PC-3 (cell line): Measurements from ENCODE around the gene SERINC1. TPM values are rescaled to one million over a fixed set of nuclear protein-coding genes. Genes with fewer than 3 reads are reported as not detected.

Experiments used
- ATAC-seq: fragments of 200-7000 bp; cut with Tn5 transposase; 2 replicates; pipeline ENCODE4 v1.9.1; 2020; ENCODE audit warnings: mild to moderate bottlenecking, moderate library complexity
- BruUV-seq: library from RNA; stranded (reverse); fragments of 400-500 nt; replicated peaks from 2 replicates; lab custom pipeline; 2021; lab: Mats Ljungman, UMichigan
- CTCF ChIA-PET: fragments of 300-600 bp; sonication (Branson Sonifier 250); formaldehyde crosslinking; loops from one replicate; lab custom pipeline; 2022; ENCODE audit warnings: antibody characterized with exemption; lab: Charles Lee
- POLR2A ChIA-PET: fragments of 300-600 bp; sonication (Branson Sonifier 250); formaldehyde crosslinking; loops from one replicate; lab custom pipeline; 2022; ENCODE audit warnings: antibody characterized with exemption; ENCODE audit not compliant: unreplicated experiment; lab: Charles Lee
- DNase-seq: peaks from one replicate; pipeline ENCODE4 v3.0.0-alpha.2; 2015
- H2AFZ ChIP-seq: fragments of 300-600 bp; sonication (generic); 2 replicates; pipeline ENCODE4 v1.6.0; 2016; ENCODE audit warnings: antibody characterized with exemption, low read length
- H3F3A ChIP-seq: fragments of 300-600 bp; sonication (generic); one replicate; pipeline ENCODE4 v1.6.0; 2017; ENCODE audit warnings: antibody characterized with exemption, low read length, control low read depth, mild to moderate bottlenecking; ENCODE audit not compliant: unreplicated experiment
- H3K27ac ChIP-seq: fragments of 300-600 bp; sonication (generic); 2 replicates; pipeline ENCODE4 v1.5.1; 2016; ENCODE audit warnings: mild to moderate bottlenecking, low read length
- H3K27me3 ChIP-seq: fragments of 300-600 bp; sonication (generic); 2 replicates; pipeline ENCODE4 v1.6.1; 2016; ENCODE audit warnings: low read length, mixed read lengths
- H3K36me3 ChIP-seq: fragments of 300-600 bp; sonication (generic); 2 replicates; pipeline ENCODE4 v1.6.1; 2016; ENCODE audit warnings: low read depth, mixed run types, low read length, mixed read lengths
- H3K4me1 ChIP-seq: fragments of 300-600 bp; sonication (generic); 2 replicates; pipeline ENCODE4 v1.5.1; 2016; ENCODE audit warnings: low read length; ENCODE audit not compliant: insufficient read depth
- H3K4me2 ChIP-seq: fragments of 300-600 bp; sonication (generic); 2 replicates; pipeline ENCODE4 v1.6.0; 2016; ENCODE audit warnings: low read length
- H3K4me3 ChIP-seq: fragments of 300-600 bp; sonication (generic); 2 replicates; pipeline ENCODE4 v1.5.1; 2016; ENCODE audit warnings: mild to moderate bottlenecking, low read length, mixed read lengths
- H3K79me2 ChIP-seq: fragments of 300-600 bp; sonication (generic); 2 replicates; pipeline ENCODE4 v1.6.1; 2017; ENCODE audit warnings: low read length, mixed read lengths
- H3K9ac ChIP-seq: fragments of 300-600 bp; sonication (generic); 2 replicates; pipeline ENCODE4 v1.6.0; 2016; ENCODE audit warnings: mild to moderate bottlenecking, low read length
- H3K9me2 ChIP-seq: fragments of 300-600 bp; sonication (generic); replicated peaks from 2 replicates; pipeline ENCODE4 v1.6.1; 2016; ENCODE audit warnings: mixed run types, low read length, mixed read lengths
- H3K9me3 ChIP-seq: fragments of 300-600 bp; sonication (generic); 2 replicates; pipeline ENCODE4 v1.6.1; 2016; ENCODE audit warnings: low read length, mixed read lengths
- H4K20me1 ChIP-seq: fragments of 300-600 bp; sonication (generic); 2 replicates; pipeline ENCODE4 v1.6.1; 2016; ENCODE audit warnings: low read length, mixed read lengths
- EZH2 ChIP-seq: fragments of 300-600 bp; sonication (generic); IDR thresholded peaks from one replicate; pipeline ENCODE4 v1.6.1; 2017; ENCODE audit warnings: antibody characterized with exemption, mild to moderate bottlenecking, low read length; ENCODE audit not compliant: unreplicated experiment
- EZH2phosphoT487 ChIP-seq: fragments of 300-600 bp; sonication (generic); IDR thresholded peaks from 2 replicates; pipeline ENCODE4 v1.6.1; 2018; ENCODE audit warnings: mild to moderate bottlenecking, antibody characterized with exemption, low read length, borderline replicate concordance
- intact Hi-C: fragments of 100-400 bp; cut with micrococcal nuclease; formaldehyde crosslinking; loops from 2 replicates; pipeline ENCODE4 v1.9.0; 2023
- total RNA-seq: library from RNA; depleted of rRNA; stranded (reverse); fragments of >200 nt; gene quantifications from 2 replicates; pipeline ENCODE4 v1.2.3, GENCODE V29; 2014
- TF ChIP-seq, protein P1 (sequence below): fragments of 300-600 bp; sonication (generic); conservative IDR thresholded peaks from 2 replicates; pipeline ENCODE4 v1.5.1; 2017; ENCODE audit warnings: antibody characterized with exemption, low read depth, mild to moderate bottlenecking, low read length

Gene SERINC1
- total RNA-seq, 1 experiment from 2014 or later, result 31.7 TPM

DNA sequence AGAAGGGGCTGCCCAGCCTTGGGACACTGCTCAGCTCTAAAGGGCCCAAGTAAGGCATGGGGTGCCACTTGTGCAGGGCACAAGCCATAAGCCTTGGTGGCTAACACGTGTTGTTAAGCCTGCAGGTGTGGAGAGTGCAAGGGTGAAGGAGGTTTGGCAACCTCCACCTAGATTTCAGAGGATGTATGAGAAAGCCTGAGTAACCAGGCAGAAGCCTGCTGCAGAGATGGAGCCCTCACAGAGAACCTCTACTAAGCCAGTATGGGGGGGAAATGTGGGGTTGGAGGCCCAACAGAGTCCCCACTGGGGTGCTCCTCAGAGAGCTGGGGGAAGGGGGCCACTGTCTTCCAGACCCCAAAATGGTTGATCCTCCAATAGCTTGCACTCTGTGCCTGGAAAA, 32.6 kb downstream of the SERINC1 start:
- Histone ChIP-seq H3K79me2 (no peaks in the 10 kb centered on the region), H2AFZ (no peak overlapping the region), H3K9me3 (no peaks in the 10 kb centered on the region), H3F3A (no peaks in the 10 kb centered on the region), H3K4me1 (no peaks in the 10 kb centered on the region), H3K4me3 (no peak overlapping the region), H3K27me3 (no peaks in the 10 kb centered on the region), H3K9ac (no peak overlapping the region), H3K27ac (no peak overlapping the region), H3K36me3 (peaks cover 28% of the 10 kb centered on the region), H3K4me2 (no peak overlapping the region), H3K9me2 (no peaks in the 10 kb centered on the region), H4K20me1 (no peaks in the 10 kb centered on the region)
- CTCF ChIA-PET, result no interaction called here
- intact Hi-C loops, result no loop called here
- POLR2A ChIA-PET, result no interaction called here
- no peak for DNase-seq
- no peak for TF ChIP-seq EZH2
- no peak for TF ChIP-seq EZH2phosphoT487
- TF ChIP-seq, protein P1, sequence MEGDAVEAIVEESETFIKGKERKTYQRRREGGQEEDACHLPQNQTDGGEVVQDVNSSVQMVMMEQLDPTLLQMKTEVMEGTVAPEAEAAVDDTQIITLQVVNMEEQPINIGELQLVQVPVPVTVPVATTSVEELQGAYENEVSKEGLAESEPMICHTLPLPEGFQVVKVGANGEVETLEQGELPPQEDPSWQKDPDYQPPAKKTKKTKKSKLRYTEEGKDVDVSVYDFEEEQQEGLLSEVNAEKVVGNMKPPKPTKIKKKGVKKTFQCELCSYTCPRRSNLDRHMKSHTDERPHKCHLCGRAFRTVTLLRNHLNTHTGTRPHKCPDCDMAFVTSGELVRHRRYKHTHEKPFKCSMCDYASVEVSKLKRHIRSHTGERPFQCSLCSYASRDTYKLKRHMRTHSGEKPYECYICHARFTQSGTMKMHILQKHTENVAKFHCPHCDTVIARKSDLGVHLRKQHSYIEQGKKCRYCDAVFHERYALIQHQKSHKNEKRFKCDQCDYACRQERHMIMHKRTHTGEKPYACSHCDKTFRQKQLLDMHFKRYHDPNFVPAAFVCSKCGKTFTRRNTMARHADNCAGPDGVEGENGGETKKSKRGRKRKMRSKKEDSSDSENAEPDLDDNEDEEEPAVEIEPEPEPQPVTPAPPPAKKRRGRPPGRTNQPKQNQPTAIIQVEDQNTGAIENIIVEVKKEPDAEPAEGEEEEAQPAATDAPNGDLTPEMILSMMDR, result no peak
- ATAC-seq, result no peak
- BruUV-seq, result no TSS peak

DNA sequence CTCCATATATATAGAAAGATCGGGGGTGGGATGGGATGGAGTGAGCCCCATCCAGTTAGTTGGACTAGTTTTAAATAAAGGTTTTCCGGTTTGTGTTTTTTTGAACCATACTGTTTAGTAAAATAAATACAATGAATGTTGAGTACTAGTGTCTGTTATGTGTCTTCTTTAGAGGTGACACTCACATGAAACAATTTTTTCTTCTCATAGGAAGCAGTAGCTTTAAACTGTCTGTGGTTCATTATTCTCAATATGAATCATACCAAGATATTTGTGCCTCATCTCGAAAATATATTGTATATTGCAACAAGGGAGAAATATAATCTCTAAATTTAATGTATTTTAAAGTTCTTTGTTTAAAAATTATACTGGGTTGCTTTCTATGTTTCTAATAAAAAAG, 38.8 kb downstream of the SERINC1 start:
- no peak overlapping the region for H3K9ac ChIP-seq
- DNase-seq (no peak), ATAC-seq (no peak)
- intact Hi-C loops, result no loop called here
- BruUV-seq, result no TSS peak
- no peak overlapping the region for H3K4me2 ChIP-seq
- no peak overlapping the region for H3K4me3 ChIP-seq
- no peaks in the 10 kb centered on the region for H3K27me3 ChIP-seq
- H3K4me1 ChIP-seq, result no peaks in the 10 kb centered on the region
- H3F3A ChIP-seq, result no peaks in the 10 kb centered on the region
- H2AFZ ChIP-seq, result no peak overlapping the region
- H3K9me2 ChIP-seq, result no peaks in the 10 kb centered on the region
- no peaks in the 10 kb centered on the region; the same call in 1 of the 2 replicates for H3K36me3 ChIP-seq
- no peak overlapping the region for H3K27ac ChIP-seq
- H3K79me2 ChIP-seq, result no peaks in the 10 kb centered on the region
- H4K20me1 ChIP-seq, result no peaks in the 10 kb centered on the region
- H3K9me3 ChIP-seq, result no peaks in the 10 kb centered on the region
- CTCF ChIA-PET, result no interaction called here
- TF ChIP-seq EZH2 (no peak), EZH2phosphoT487 (no peak)
- TF ChIP-seq, protein P1, result no peak
- POLR2A ChIA-PET, result no interaction called here

- Histone ChIP-seq H3K27me3 (no peaks in the 10 kb centered on the region), H3K4me2 (no peak overlapping the region), H3K36me3 (no peaks in the 10 kb centered on the region; the same call in 1 of the 2 replicates), H3K27ac (no peak overlapping the region), H3K4me3 (no peak overlapping the region), H3K4me1 (no peaks in the 10 kb centered on the region), H3K79me2 (no peaks in the 10 kb centered on the region), H3K9ac (no peak overlapping the region), H3K9me3 (no peaks in the 10 kb centered on the region), H3K9me2 (no peaks in the 10 kb centered on the region), H4K20me1 (no peaks in the 10 kb centered on the region), H3F3A (no peaks in the 10 kb centered on the region), H2AFZ (no peak overlapping the region)
- no TSS peak for BruUV-seq
- TF ChIP-seq, protein P1, result no peak
- no peak for TF ChIP-seq EZH2phosphoT487
- no peak for TF ChIP-seq EZH2
- no peak for ATAC-seq
- ChIA-PET POLR2A (no interaction called here), CTCF (no interaction called here)
- intact Hi-C loops, result no loop called here
- no peak for DNase-seq
Observed at GRCh38 chr6:122431780-122432179, 39.8 kb downstream of the SERINC1 start.
